Natural killer cell treated with Interleukin-12 subunit alpha and Interleukin-12 subunit beta and Interleukin-15 and Interleukin-18, amount 100 ng/mL, for 72 hours (primary cell): Measurements from ENCODE around the gene ETV3. TPM values are rescaled to one million over a fixed set of nuclear protein-coding genes. Genes with fewer than 3 reads are reported as not detected.
"Not testable (repeated sequence)": the region's sequence is repeated elsewhere in the genome, so short reads cannot be mapped to it uniquely, and the experiment has no call there.

Source experiments
- ATAC-seq, 2 donors: fragments of 150-1000 bp; cut with Tn5 transposase in 1 of 2; sonication (Bioruptor Pico), chemical (Tn5 transposase) in 1 of 2; 2 replicates each; pipeline ENCODE4 v1.10.0; 2021
- DNase-seq: peaks from one replicate; pipeline ENCODE4 v3.0.0; 2022; ENCODE audit warnings: low spot score
- H3K27ac Mint-ChIP-seq, 2 donors: 1 replicate in 1 of 2; 2 replicates in 1 of 2; pipeline ENCODE4 v1.8.0; 2022; ENCODE audit warnings: mixed read lengths in 2 of 2, mild to moderate bottlenecking in 1 of 2, moderate library complexity in 1 of 2
- H3K27me3 Mint-ChIP-seq, 2 donors: 1 replicate in 1 of 2; 2 replicates in 1 of 2; pipeline ENCODE4 v1.8.0; 2022; ENCODE audit warnings: mixed read lengths in 2 of 2
- H3K36me3 Mint-ChIP-seq: one replicate; pipeline ENCODE4 v1.8.0; 2022; ENCODE audit warnings: mixed read lengths
- H3K4me1 Mint-ChIP-seq, 2 donors: 1 replicate in 1 of 2; 2 replicates in 1 of 2; pipeline ENCODE4 v1.8.0; 2022; ENCODE audit warnings: low read depth in 2 of 2, mixed read lengths in 2 of 2, mild to moderate bottlenecking in 1 of 2
- H3K4me3 Mint-ChIP-seq: one replicate; pipeline ENCODE4 v1.8.0; 2022; ENCODE audit warnings: mixed read lengths
- H3K9me3 Mint-ChIP-seq: 2 replicates; pipeline ENCODE4 v1.8.0; 2022; ENCODE audit warnings: mixed read lengths
- total RNA-seq, 2 donors: library from RNA; stranded (reverse); gene quantifications; one replicate each; pipeline ENCODE4 v1.2.3, GENCODE V29; 2022

Gene ETV3
- total RNA-seq, 2 donors from 2014 or later = 45.8 to 63.0 TPM

- peak; percentile 16 for DNase-seq
- H3K27ac Mint-ChIP-seq, H3K9me3 Mint-ChIP-seq, ATAC-seq, H3K4me3 Mint-ChIP-seq, H3K4me1 Mint-ChIP-seq, H3K36me3 Mint-ChIP-seq: not testable (repeated sequence)
- H3K27me3 Mint-ChIP-seq = peaks cover 17 to 38% of the 10 kb centered on the region in 2 donors
Observed at GRCh38 chr1:157171903-157172503, 33.8 kb upstream of the ETV3 start.

- DNase-seq = peak; percentile 53
- Mint-ChIP-seq H3K27ac (no peak overlapping the region), H3K9me3 (no peaks in the 10 kb centered on the region), H3K27me3 (peaks cover 10 to 32% of the 10 kb centered on the region in 2 donors), H3K4me1 (no peaks in the 10 kb centered on the region), H3K4me3 (no peak overlapping the region), H3K36me3 (no peaks in the 10 kb centered on the region)
- no peak for ATAC-seq
Observed at GRCh38 chr1:157170677-157171515, 32.7 kb upstream of the ETV3 start.

GRCh38 chr1:157168015-157168414 lies 29.8 kb upstream of the ETV3 start:
- Mint-ChIP-seq H3K27me3 (peaks cover 15 to 45% of the 10 kb centered on the region in 2 donors), H3K36me3 (no peaks in the 10 kb centered on the region), H3K9me3 (no peaks in the 10 kb centered on the region), H3K27ac (no peak overlapping the region), H3K4me3 (no peak overlapping the region), H3K4me1 (peaks cover 5 to 6% of the 10 kb centered on the region in 2 donors)
- ATAC-seq (no peak), DNase-seq (peak; percentile 18)

- no peak for ATAC-seq
- no peaks in the 10 kb centered on the region for H3K9me3 Mint-ChIP-seq
- DNase-seq = no peak
- H3K27ac Mint-ChIP-seq = no peak overlapping the region
- H3K36me3 Mint-ChIP-seq = no peaks in the 10 kb centered on the region
- peaks cover 15 to 45% of the 10 kb centered on the region in 2 donors for H3K27me3 Mint-ChIP-seq
- no peak overlapping the region for H3K4me3 Mint-ChIP-seq
- H3K4me1 Mint-ChIP-seq = peaks cover 5 to 6% of the 10 kb centered on the region in 2 donors
Observed at GRCh38 chr1:157167437-157167836, 29.2 kb upstream of the ETV3 start.

DNA sequence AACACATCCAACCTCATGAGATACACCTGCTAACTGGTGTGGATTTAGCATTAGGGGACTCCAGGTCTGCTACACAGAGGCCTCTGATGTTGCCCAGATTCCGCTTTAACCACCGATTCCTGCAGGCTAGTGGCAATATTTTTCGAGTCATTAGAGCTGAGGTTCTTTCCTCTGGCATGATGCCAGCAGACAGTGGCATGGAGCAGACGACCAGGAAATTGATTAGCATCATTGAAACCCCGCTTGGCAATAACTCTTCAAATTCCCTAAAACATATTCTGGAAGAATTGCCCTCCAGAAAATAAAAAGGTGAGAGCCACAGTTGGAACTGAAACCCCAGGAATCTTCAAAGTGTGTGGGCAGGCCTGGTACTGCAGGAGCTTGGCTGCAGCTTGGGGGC lies 28.4 kb upstream of the ETV3 start:
- H3K4me3 Mint-ChIP-seq = no peak overlapping the region
- H3K9me3 Mint-ChIP-seq = no peaks in the 10 kb centered on the region
- no peaks in the 10 kb centered on the region for H3K36me3 Mint-ChIP-seq
- DNase-seq (peak; percentile 6), ATAC-seq (no peak)
- H3K4me1 Mint-ChIP-seq = peaks cover 5 to 6% of the 10 kb centered on the region in 2 donors
- peaks cover 14 to 42% of the 10 kb centered on the region in 2 donors for H3K27me3 Mint-ChIP-seq
- no peak overlapping the region for H3K27ac Mint-ChIP-seq

DNA sequence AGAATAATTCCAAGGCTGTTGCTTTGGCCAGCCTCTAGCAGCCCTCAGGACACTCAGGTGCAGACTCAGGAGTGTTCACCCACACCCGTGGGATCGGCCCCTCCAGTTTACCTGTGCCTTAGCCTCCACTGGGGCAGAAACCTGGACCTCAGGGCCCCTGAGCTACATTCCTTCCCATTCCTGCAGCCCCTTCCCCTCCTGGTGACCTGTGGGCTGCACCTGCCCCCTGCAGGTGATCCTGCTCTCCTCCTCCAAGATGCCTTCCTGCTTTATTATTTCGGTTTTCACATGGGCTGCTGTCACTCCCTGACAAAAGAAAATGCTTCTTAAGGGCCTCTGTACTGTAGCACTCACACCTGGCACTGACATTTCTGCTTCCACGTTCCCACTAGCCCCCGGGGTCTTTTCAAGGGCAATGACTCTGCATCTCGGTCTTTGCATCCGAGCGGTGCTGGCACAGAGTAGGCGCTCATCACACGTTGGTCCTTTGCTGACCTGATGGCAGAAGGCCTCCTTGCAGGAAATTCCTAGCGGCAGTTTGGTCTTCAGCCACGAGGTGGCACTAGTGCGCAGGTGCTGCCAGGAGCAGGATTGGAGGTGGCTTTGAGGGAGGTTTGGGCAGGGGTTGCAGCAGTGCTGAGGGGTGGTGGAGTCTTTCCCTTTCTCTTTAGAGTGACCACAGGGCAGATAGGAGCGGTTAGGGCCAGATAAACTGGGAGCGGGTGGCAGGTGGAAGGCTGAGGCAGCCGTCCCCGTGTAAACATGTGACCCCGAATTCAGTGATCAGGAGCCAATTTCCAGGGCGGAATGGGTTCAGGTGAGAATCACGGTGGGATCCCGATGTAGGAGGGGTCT lies 25.3 kb upstream of the ETV3 start:
- no peak overlapping the region for H3K4me3 Mint-ChIP-seq

DNA sequence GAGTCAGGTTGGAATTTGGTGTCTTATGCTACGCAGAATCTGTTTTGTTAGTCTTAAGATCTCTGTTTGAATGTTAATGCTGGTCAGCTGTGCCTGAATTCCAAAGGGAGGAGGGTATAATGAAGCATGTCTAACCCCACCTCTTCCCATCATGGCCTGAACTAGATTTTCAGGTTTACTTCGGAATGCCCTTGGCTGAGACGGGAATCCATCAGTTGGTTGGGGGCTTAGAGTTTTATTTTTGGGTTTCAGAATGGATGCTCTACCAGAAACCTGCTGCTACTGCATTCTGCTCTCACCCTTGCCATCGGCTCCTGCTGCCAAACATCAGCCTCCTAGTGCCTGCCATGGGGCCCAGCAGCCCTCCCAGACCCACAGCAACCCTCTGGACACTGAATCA lies 24.1 kb upstream of the ETV3 start:
- H3K4me3 Mint-ChIP-seq = no peak overlapping the region
- H3K27ac Mint-ChIP-seq = no peak overlapping the region
- ATAC-seq (no peak), DNase-seq (peak; percentile 18)
- H3K36me3 Mint-ChIP-seq = no peaks in the 10 kb centered on the region
- peaks cover 5 to 6% of the 10 kb centered on the region in 2 donors for H3K4me1 Mint-ChIP-seq
- peaks cover 11 to 25% of the 10 kb centered on the region in 2 donors for H3K27me3 Mint-ChIP-seq
- H3K9me3 Mint-ChIP-seq = no peaks in the 10 kb centered on the region

More for the DNA sequence above, 25.3 kb upstream of the ETV3 start:
- no peak overlapping the region for H3K27ac Mint-ChIP-seq
- H3K4me1 Mint-ChIP-seq = peaks cover 5 to 6% of the 10 kb centered on the region in 2 donors
- H3K27me3 Mint-ChIP-seq = peaks cover 8 to 19% of the 10 kb centered on the region in 2 donors
- DNase-seq (peak; percentile 77), ATAC-seq (peak; percentile 58 to 70)
- H3K9me3 Mint-ChIP-seq = no peaks in the 10 kb centered on the region
- no peaks in the 10 kb centered on the region for H3K36me3 Mint-ChIP-seq

- Mint-ChIP-seq H3K4me3 (no peak overlapping the region), H3K27ac (no peak overlapping the region), H3K4me1 (peaks cover 5 to 6% of the 10 kb centered on the region in 2 donors), H3K36me3 (no peaks in the 10 kb centered on the region), H3K9me3 (no peaks in the 10 kb centered on the region), H3K27me3 (peaks cover 11 to 25% of the 10 kb centered on the region in 2 donors)
- no peak for ATAC-seq
- DNase-seq = peak; percentile 25
Observed at GRCh38 chr1:157161901-157162300, 23.7 kb upstream of the ETV3 start.

DNA sequence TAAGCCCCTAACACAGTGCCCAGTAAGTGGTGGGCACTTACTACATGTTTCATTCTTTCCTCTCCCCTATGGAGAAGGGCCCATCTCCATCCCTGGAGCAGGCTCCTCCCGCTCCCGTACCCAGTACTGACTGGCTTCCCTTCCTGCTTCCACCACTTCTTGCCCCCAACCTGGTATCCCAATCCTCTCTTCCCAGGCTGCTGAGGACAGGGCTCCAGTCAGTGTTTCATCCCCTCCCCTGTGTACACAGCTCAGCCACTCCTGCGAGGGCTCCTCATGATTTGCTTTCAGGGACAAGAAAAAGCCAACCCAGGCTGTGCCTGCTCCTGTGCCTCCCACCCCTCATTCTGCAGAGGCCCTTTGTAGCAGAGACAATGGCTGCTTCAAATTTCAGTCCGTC lies 20.8 kb upstream of the ETV3 start:
- Mint-ChIP-seq H3K27ac (no peak overlapping the region), H3K4me3 (no peak overlapping the region), H3K27me3 (peaks cover 10 to 23% of the 10 kb centered on the region in 2 donors), H3K36me3 (no peaks in the 10 kb centered on the region), H3K9me3 (no peaks in the 10 kb centered on the region), H3K4me1 (peaks cover 19 to 22% of the 10 kb centered on the region in 2 donors)
- ATAC-seq (no peak), DNase-seq (peak; percentile 47)

GRCh38 chr1:157157501-157158190 lies 19.5 kb upstream of the ETV3 start:
- Mint-ChIP-seq H3K4me1 (peaks cover 19 to 24% of the 10 kb centered on the region in 2 donors), H3K4me3 (no peak overlapping the region), H3K27ac (no peak overlapping the region), H3K9me3 (no peaks in the 10 kb centered on the region), H3K27me3 (peaks cover 5 to 16% of the 10 kb centered on the region in 2 donors), H3K36me3 (no peaks in the 10 kb centered on the region)
- DNase-seq (peak; percentile 51), ATAC-seq (no peak)

DNA sequence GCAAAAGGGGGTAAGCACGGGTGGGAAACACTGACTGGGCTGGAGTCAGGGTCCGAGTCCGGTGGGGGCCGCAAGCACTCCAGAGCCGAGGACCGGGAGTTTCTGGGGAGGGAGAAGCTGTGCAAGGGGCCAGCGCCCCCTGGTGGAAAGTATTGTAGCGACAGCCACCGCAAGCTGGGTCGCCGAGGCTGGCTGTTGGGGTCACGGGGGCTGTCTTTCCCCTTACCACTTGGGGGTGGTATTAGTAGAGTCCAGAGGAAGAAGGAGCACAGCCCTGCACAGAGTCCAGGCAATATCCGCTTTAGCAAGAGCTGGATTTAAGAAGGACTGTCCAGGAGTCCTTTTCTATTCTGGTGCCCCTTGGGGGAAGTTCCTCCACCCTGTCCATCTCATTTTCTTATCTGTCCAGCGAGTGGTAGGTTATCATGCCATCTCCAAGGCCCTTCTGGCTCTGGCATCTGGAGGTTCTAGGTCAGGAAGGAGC lies 17.9 kb upstream of the ETV3 start:
- peak overlapping the region; percentile 35 for H3K4me3 Mint-ChIP-seq

GRCh38 chr1:157155658-157156057 lies 17.5 kb upstream of the ETV3 start:
- H3K9me3 Mint-ChIP-seq = no peaks in the 10 kb centered on the region
- H3K4me3 Mint-ChIP-seq = peak overlapping the region; percentile 35
- H3K36me3 Mint-ChIP-seq = no peaks in the 10 kb centered on the region
- H3K27me3 Mint-ChIP-seq = peaks cover 5 to 16% of the 10 kb centered on the region in 2 donors
- H3K4me1 Mint-ChIP-seq = peaks cover 19 to 31% of the 10 kb centered on the region in 2 donors
- H3K27ac Mint-ChIP-seq = peak overlapping the region in 1 of 2 donors; percentile 70
- ATAC-seq (peak; percentile 4 to 26), DNase-seq (no peak)

More for the DNA sequence above, 17.9 kb upstream of the ETV3 start:
- no peaks in the 10 kb centered on the region for H3K36me3 Mint-ChIP-seq
- peak overlapping the region in 1 of 2 donors; percentile 70 for H3K27ac Mint-ChIP-seq
- peaks cover 5 to 16% of the 10 kb centered on the region in 2 donors for H3K27me3 Mint-ChIP-seq
- ATAC-seq (peak; percentile 70 to 80), DNase-seq (peak; percentile 81)
- H3K9me3 Mint-ChIP-seq = no peaks in the 10 kb centered on the region
- H3K4me1 Mint-ChIP-seq = peaks cover 19 to 28% of the 10 kb centered on the region in 2 donors
